Measurements from ENCODE around the gene PLLP.

DNA sequence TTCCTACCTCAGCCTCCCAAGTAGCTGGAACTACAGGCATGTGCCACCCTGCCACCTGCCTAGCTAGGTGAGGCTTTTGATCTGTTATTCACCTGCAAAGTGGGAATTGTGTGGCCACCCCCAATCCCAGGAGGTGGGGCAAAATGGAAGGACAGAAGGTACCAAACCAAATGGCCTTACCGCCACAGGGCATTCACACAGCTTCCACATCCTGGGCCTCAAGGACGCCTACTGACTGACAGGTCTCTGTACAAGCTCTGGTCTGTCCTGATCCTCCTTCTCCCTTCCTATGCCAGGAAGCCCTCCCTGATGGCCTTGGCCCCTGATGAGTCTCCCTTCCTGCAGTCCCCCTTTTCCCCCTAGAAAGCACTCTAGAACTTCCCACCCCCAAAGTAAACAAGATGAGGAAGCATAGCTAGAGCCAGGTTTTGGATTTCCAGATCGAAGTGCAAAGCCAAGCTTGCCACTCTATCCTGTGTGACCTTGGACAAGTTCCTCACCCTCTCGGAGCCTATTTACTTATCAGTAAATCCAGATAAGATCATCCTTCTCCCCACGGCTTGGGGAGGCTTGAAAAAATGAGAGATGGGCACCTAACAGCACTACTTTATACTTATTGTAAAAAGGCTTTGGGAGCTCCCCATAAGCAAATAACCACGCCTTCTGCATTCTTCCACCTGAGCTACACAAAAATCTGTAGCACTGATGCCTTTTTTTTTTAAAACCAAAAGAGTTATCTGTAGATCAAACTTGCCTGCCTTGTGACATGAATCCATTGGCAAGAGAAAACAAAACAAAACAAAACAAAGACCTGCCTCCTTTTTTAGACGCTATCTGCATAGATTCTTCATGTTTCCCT, 4.5 kb downstream of the PLLP start:
- TF ChIP-seq POLR2A (IDR thresholded peaks at IDR 0.05), result no peak
- TF ChIP-seq, protein P1, sequence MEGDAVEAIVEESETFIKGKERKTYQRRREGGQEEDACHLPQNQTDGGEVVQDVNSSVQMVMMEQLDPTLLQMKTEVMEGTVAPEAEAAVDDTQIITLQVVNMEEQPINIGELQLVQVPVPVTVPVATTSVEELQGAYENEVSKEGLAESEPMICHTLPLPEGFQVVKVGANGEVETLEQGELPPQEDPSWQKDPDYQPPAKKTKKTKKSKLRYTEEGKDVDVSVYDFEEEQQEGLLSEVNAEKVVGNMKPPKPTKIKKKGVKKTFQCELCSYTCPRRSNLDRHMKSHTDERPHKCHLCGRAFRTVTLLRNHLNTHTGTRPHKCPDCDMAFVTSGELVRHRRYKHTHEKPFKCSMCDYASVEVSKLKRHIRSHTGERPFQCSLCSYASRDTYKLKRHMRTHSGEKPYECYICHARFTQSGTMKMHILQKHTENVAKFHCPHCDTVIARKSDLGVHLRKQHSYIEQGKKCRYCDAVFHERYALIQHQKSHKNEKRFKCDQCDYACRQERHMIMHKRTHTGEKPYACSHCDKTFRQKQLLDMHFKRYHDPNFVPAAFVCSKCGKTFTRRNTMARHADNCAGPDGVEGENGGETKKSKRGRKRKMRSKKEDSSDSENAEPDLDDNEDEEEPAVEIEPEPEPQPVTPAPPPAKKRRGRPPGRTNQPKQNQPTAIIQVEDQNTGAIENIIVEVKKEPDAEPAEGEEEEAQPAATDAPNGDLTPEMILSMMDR (IDR thresholded peaks at IDR 0.05), result no peak
